Stimulated activated naive B cell treated with anti-CD40 and anti-IgM and Interleukin-4, amounts not matched to agents 10 μg/mL and 1 μg/mL and 100 μg/mL, for 72 hours (primary cell): Measurements from ENCODE around the gene ANKS1A.
"Not testable (repeated sequence)": the region's sequence is repeated elsewhere in the genome, so short reads cannot be mapped to it uniquely, and the experiment has no call there.

Source experiments
- ATAC-seq, 2 donors: fragments of 150-1000 bp; cut with Tn5 transposase; replicated peaks; 2 replicates each; pipeline ENCODE4 v1.10.0; 2021; ENCODE audit warnings: moderate library complexity in 1 of 2
- DNase-seq: peaks from one replicate; pipeline ENCODE4 v3.0.0; 2021
- H3K27ac Mint-ChIP-seq: one replicate; pipeline ENCODE4 v1.8.0; 2022; ENCODE audit warnings: mild to moderate bottlenecking, mixed read lengths
- H3K27me3 Mint-ChIP-seq, 2 donors: one replicate each; pipeline ENCODE4 v1.8.0; 2022; ENCODE audit warnings: mixed read lengths in 2 of 2
- H3K36me3 Mint-ChIP-seq, 2 donors: one replicate each; pipeline ENCODE4 v1.8.0; 2022; ENCODE audit warnings: mixed read lengths in 2 of 2, mild to moderate bottlenecking in 1 of 2
- H3K4me1 Mint-ChIP-seq, 2 donors: one replicate each; pipeline ENCODE4 v1.8.0; 2022; ENCODE audit warnings: mixed read lengths in 2 of 2, mild to moderate bottlenecking in 1 of 2
- H3K4me3 Mint-ChIP-seq, 2 donors: one replicate each; pipeline ENCODE4 v1.8.0; 2022; ENCODE audit warnings: mild to moderate bottlenecking in 2 of 2, mixed read lengths in 2 of 2, moderate library complexity in 1 of 2
- H3K9me3 Mint-ChIP-seq, 2 donors: one replicate each; pipeline ENCODE4 v1.8.0; 2022; ENCODE audit warnings: mixed read lengths in 2 of 2, mild to moderate bottlenecking in 1 of 2

The ANKS1A gene

DNA sequence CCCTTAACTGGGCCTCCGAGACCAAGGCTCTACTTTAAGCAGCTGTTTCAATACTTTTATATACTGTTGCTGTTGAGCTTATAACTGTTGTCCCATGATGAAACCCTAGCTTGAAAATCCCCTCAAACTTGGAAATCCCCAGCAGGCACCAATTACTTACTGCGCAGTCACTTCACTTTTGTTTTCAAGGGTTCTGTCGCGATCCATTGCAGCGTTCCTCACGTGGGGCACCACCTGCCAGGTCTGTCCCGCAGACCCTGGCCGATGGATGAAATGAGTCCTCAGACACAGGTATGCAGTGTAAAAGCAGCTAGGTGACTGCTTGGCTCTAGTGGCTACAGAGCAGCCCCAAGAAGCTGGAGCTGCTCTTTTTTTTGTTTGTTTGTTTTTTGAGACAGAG lies 218.2 kb downstream of the ANKS1A start:
- H3K4me1 Mint-ChIP-seq, H3K36me3 Mint-ChIP-seq, H3K9me3 Mint-ChIP-seq, ATAC-seq, H3K4me3 Mint-ChIP-seq, DNase-seq: not testable (repeated sequence)
- peak overlapping the region; percentile 43 for H3K27ac Mint-ChIP-seq
- peaks cover 11 to 17% of the 10 kb centered on the region in 2 donors for H3K27me3 Mint-ChIP-seq

- Mint-ChIP-seq H3K27ac (peak overlapping the region; percentile 5), H3K27me3 (peaks cover 11 to 17% of the 10 kb centered on the region in 2 donors)
- ATAC-seq, H3K36me3 Mint-ChIP-seq, DNase-seq, H3K9me3 Mint-ChIP-seq, H3K4me3 Mint-ChIP-seq, H3K4me1 Mint-ChIP-seq: not testable (repeated sequence)
Observed at GRCh38 chr6:35107761-35108160, 218.7 kb downstream of the ANKS1A start.

- Mint-ChIP-seq H3K27ac (no peak overlapping the region), H3K27me3 (peaks cover 11 to 17% of the 10 kb centered on the region in 2 donors), H3K4me3 (no peak overlapping the region), H3K9me3 (peaks cover 5 to 6% of the 10 kb centered on the region in 2 donors), H3K36me3 (peaks cover 1 to 9% of the 10 kb centered on the region in 2 donors), H3K4me1 (peaks cover 6 to 8% of the 10 kb centered on the region in 2 donors)
- ATAC-seq (no peak), DNase-seq (no peak)
Observed at GRCh38 chr6:35108309-35108885, 219.3 kb downstream of the ANKS1A start.

GRCh38 chr6:35120746-35121145 lies 231.7 kb downstream of the ANKS1A start:
- Mint-ChIP-seq H3K36me3 (peaks cover 0 to 3% of the 10 kb centered on the region in 2 donors), H3K4me1 (no peaks in the 10 kb centered on the region), H3K4me3 (no peak overlapping the region), H3K27ac (no peak overlapping the region), H3K9me3 (peaks cover 0 to 3% of the 10 kb centered on the region in 2 donors), H3K27me3 (peaks cover 0 to 5% of the 10 kb centered on the region in 2 donors)
- no peak for ATAC-seq
- no peak for DNase-seq

- Mint-ChIP-seq H3K9me3 (peaks cover 0 to 3% of the 10 kb centered on the region in 2 donors), H3K27ac (no peak overlapping the region), H3K36me3 (peaks cover 0 to 3% of the 10 kb centered on the region in 2 donors), H3K4me1 (no peaks in the 10 kb centered on the region), H3K27me3 (peaks cover 0 to 5% of the 10 kb centered on the region in 2 donors), H3K4me3 (no peak overlapping the region)
- DNase-seq: no peak
- ATAC-seq: no peak
Observed at GRCh38 chr6:35124356-35124755, 235.3 kb downstream of the ANKS1A start.

DNA sequence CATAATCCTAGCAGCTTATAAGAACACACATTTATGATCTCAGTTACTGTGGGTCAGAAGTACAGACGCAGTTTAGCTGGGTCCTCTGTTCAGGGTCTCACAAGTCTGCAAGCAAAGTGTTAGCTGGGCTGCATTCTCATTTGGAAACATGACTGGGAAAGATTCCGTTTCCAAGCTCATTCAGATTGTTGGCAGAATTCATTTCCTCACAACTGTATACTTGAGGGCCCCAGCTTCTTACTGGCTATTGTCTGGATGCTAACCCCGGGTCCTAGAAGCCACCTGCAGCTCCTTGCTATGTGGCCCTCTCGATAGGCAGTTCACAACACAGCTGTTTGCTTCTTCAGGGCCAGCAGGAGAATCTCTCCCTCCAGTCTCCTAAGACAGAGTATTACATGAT lies 239.0 kb downstream of the ANKS1A start:
- Mint-ChIP-seq H3K36me3 (no peaks in the 10 kb centered on the region), H3K4me1 (no peaks in the 10 kb centered on the region), H3K9me3 (no peaks in the 10 kb centered on the region), H3K4me3 (no peak overlapping the region), H3K27ac (no peak overlapping the region), H3K27me3 (peaks cover 0 to 5% of the 10 kb centered on the region in 2 donors)
- no peak for ATAC-seq
- no peak for DNase-seq

DNA sequence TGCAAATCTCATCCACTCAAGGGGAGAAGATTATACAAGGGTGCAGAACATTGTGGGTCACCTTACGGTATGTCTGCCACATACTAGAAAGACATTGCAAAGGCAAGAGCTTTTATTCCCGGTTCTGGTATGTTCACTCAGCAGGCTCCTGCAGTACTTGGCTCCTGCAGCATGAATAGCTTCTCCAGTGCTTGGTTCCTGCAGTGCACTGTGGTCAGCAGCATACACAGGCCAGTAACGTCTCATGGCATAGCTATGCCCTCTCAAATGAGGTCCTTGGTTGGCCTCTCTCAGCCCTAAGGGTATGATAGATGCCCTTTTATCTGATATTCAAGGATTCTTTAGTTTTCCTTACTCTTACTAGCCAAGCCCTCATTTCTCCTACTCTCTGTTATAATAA lies 239.4 kb downstream of the ANKS1A start:
- no peak overlapping the region for H3K4me3 Mint-ChIP-seq
- DNase-seq (no peak), ATAC-seq (no peak)
- H3K27ac Mint-ChIP-seq: no peak overlapping the region
- no peaks in the 10 kb centered on the region for H3K4me1 Mint-ChIP-seq
- H3K27me3 Mint-ChIP-seq: peaks cover 0 to 5% of the 10 kb centered on the region in 2 donors
- no peaks in the 10 kb centered on the region for H3K36me3 Mint-ChIP-seq
- H3K9me3 Mint-ChIP-seq: no peaks in the 10 kb centered on the region

DNA sequence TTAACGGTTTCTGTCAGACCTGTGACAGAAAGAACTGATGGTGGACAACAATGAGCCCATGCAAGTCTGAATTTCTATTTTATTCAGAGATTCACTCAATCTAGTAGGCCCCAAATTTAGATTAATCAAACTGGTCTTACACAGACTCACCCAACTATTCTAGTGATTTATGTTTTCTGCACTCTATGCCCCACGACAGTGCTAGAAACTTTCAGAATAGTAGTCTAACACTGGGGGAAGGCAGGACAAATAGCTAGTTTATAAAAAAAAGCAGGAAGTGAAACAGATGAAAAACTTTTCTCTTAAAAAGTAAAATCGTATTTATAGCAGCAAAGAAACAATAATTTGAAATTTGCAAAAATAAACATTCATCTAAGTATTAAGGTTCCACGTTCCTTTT lies 247.1 kb downstream of the ANKS1A start:
- no peak overlapping the region for H3K27ac Mint-ChIP-seq
- H3K9me3 Mint-ChIP-seq: no peaks in the 10 kb centered on the region
- DNase-seq (no peak), ATAC-seq (no peak)
- H3K27me3 Mint-ChIP-seq: peaks cover 15 to 22% of the 10 kb centered on the region in 2 donors
- H3K4me1 Mint-ChIP-seq: peaks cover 9 to 17% of the 10 kb centered on the region in 2 donors
- H3K4me3 Mint-ChIP-seq: no peak overlapping the region
- H3K36me3 Mint-ChIP-seq: peaks cover 0 to 3% of the 10 kb centered on the region in 2 donors

GRCh38 chr6:35138191-35138590 lies 249.1 kb downstream of the ANKS1A start:
- not testable (repeated sequence) for DNase-seq, H3K27ac Mint-ChIP-seq, H3K9me3 Mint-ChIP-seq, H3K4me3 Mint-ChIP-seq, H3K36me3 Mint-ChIP-seq, ATAC-seq
- Mint-ChIP-seq H3K4me1 (peaks cover 10 to 17% of the 10 kb centered on the region in 2 donors), H3K27me3 (peaks cover 24 to 29% of the 10 kb centered on the region in 2 donors)

- no peaks in the 10 kb centered on the region for H3K9me3 Mint-ChIP-seq
- ATAC-seq (no peak), DNase-seq (no peak)
- no peak overlapping the region for H3K27ac Mint-ChIP-seq
- no peak overlapping the region for H3K4me3 Mint-ChIP-seq
- peaks cover 10 to 17% of the 10 kb centered on the region in 2 donors for H3K4me1 Mint-ChIP-seq
- H3K36me3 Mint-ChIP-seq: peaks cover 0 to 3% of the 10 kb centered on the region in 2 donors
- peaks cover 24 to 29% of the 10 kb centered on the region in 2 donors for H3K27me3 Mint-ChIP-seq
Observed at GRCh38 chr6:35139470-35139869, 250.4 kb downstream of the ANKS1A start.

- Mint-ChIP-seq H3K9me3 (no peaks in the 10 kb centered on the region), H3K27ac (no peak overlapping the region), H3K4me3 (peak overlapping the region; percentile 67 to 81), H3K36me3 (peaks cover 0 to 3% of the 10 kb centered on the region in 2 donors), H3K27me3 (peaks cover 24 to 29% of the 10 kb centered on the region in 2 donors), H3K4me1 (peaks cover 10 to 17% of the 10 kb centered on the region in 2 donors)
- DNase-seq (no peak), ATAC-seq (peak; percentile 38 to 42)
Observed at GRCh38 chr6:35139924-35140638, 251.0 kb downstream of the ANKS1A start.

- no peak overlapping the region for H3K27ac Mint-ChIP-seq
- no peak for DNase-seq
- peak in 1 of 2 donors; percentile 10 for ATAC-seq
- no peaks in the 10 kb centered on the region for H3K9me3 Mint-ChIP-seq
- H3K36me3 Mint-ChIP-seq: peaks cover 0 to 3% of the 10 kb centered on the region in 2 donors
- H3K27me3 Mint-ChIP-seq: peaks cover 24 to 29% of the 10 kb centered on the region in 2 donors
- peaks cover 10 to 17% of the 10 kb centered on the region in 2 donors for H3K4me1 Mint-ChIP-seq
- H3K4me3 Mint-ChIP-seq: peak overlapping the region; percentile 67 to 81
Observed at GRCh38 chr6:35140639-35141006, 251.6 kb downstream of the ANKS1A start.
